ENCODE measurements around the gene RRAGC. TPM values are rescaled to one million over a fixed set of nuclear protein-coding genes. Genes with fewer than 3 reads are reported as not detected.
"Not testable (repeated sequence)": the region's sequence is repeated elsewhere in the genome, so short reads cannot be mapped to it uniquely, and the experiment has no call there.

The RRAGC gene
- total RNA-seq, 1 donor from 2014 or later: 13.3 TPM

DNA sequence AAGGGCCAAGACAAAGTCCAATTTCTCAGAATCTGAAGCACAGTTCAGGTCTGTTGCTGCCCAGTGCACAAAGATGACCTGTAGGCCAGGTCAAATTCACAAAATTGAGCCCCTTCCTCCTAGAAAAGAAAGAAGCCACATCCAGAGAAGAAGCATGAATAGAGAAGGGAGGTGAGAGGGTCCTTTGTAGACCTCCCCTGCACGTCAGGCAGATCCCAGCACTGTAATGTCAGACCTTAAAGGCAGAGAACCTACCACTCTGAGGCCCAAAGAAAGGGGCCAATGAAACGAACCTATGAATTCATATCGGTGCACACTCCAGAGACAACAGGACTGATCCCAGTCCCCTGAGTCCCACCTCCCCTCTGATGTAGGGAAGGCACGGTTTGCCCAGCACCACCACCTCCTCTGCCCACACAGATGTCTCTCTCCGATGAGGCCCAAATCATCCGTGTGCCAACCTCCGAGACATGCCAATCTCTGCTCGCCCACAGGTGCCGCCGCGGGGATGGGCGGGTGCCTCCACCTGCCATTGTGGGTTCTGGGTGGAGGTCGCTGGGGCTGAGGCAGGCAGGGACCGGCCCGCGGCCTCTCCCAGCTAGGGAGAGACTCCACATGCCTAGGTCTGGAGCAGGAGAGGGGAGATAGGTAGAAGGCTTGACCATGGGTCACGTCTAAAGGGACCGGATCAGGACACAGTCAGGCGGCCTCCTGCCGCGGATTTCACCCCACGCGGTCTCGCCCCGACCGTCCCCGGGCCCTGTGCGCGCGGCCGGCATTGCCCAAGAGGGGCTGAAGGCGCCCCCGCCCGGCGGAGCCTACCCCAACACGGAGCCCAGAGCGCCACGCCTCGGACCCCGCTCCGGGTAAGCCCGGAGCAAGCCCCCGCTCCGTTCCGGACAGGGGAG lies 42.1 kb downstream of the RRAGC start:
- no peak for DNase-seq (ENCODE audit: low read depth in 2 of 2)

DNA sequence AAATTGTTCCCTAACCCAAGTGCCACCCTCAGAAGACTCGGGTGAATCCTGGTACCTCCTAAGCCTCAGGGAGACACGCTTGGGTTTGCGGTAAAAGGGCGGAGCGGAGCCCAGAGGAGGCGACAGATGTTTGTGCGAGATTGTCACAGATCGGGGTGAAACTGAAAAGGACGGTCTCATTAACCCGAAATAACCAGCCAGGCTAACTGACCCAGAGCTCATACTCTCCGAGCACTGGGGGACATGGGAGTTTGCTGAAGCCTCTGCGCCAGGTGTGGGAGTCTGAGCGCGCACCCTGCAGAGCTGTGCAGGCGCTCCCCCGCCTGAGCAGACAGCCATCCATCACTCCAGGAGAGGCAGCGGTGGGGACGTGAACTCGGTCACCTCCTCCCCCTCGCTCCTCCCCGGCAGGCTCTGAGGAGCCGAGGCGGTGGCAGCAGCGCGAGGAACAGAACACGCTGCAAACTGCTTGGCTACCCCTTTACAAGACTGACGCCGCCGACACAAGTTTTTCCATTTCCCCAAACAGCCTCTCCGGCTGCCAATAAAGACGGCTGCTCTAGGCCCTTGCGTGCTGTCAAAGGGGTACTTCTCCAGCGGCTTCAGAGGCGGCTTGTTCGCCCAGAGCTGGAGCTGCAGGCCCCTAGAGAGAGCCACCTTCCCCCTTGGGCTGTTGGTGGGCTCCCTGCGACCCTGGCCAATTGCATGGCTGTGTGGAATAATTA lies 43.5 kb downstream of the RRAGC start:
- DNase-seq (ENCODE audit: low read depth in 2 of 2): no peak

DNA sequence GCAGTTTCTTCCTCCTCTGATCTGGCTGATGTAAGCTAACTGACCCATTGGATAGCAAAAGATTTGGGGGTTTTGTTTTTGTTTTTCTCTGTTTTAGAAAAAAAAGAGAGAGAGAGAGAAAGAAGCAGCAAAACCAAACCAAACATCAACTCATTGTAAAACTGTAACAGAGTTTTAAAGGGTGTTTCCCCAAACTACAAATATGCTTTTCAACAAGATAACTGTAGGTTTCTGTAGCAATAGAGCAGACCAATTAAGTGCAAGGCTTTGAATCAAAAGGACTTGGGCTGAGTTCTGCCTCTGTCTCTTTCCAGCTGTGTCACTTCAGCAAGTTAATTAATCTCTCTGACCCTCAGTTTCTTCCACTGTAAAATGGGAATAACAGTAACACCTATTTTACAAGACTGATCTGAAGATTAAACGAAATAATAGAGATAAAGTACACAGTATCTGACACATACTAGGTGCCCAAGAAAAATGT lies 44.5 kb downstream of the RRAGC start:
- DNase-seq (ENCODE audit: low read depth in 2 of 2): no peak

DNA sequence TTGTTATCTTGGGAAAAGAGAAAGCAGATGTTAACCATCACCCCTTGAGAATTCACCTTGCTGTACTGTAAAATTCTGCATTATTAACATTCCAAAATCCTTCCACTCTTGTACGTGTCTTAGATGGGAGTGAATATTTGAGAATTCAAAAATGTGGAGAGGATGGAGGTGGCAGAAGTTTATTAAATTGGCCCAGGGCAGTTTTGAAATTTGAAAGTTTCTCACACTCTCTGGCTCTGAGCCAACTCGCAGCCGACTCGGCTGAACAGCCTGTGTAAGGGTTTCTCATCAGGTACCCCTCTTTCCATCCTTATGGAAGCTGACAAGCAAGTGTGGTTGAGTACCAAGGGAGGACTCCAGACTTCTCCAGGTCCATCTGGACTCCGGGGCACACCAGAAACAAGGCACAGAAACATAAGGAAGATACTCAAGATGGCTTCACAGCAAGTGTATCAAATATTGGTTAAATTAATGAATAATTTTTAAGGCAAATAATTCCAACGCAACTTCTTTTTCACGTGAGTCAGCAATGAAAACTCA lies 45.1 kb downstream of the RRAGC start:
- DNase-seq (ENCODE audit: low read depth in 2 of 2): no peak

DNA sequence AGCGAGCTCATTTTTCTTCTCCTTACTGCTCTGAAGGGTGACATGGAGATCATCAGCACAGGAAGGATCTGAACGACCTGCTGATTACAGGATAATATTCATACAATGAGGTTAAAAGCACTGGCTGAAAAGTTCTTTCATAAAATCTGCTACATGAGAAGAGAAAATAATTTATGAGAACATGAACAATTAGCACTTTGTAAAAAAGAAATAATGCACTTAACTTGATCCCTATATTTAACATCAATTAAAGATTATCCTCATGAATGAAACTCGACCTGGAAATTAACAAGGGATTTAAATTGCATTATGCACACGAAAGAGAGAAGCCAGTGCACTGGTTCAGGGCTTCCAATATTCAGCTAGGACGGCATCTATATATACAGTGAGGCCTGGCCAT lies 46.6 kb downstream of the RRAGC start:
- no peak for DNase-seq (ENCODE audit: low read depth in 2 of 2)

DNA sequence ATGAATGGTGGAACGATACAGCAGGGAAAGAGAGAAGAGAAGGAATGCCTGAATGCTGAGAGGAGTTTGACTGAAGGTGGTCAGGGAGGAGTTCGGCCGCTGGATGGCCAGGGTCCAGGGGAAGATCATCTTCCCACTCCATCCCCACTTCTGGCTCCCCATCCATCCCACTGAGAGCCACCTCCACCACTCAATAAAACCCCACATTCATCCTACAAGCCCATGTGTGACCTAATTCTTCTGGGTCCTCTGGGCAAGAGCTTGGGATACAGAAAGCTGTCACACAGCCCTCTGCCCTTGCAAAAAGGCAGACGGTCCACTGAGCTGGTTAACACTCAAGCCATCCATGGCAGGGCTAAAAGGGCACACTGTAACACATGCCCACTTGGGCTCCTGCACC lies 48.1 kb downstream of the RRAGC start:
- DNase-seq (ENCODE audit: low read depth in 2 of 2): not testable (repeated sequence)

DNA sequence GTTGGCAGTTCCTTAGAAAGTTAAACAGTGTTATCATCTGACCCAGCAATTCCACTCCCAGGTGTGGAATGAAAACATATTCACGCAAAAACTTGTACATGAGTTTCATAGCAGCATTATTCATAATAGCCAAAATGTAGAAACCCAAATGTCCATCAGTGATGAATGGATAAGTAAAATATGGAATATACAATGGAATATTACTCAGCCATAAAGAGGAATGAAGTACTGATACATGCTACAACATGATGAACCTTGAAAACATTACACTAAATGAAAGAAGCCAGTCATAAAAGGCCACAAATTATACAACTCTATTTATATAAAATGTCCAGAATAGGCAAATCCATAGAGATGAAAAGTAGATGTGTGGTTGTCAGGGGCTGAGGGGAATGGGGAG lies 53.5 kb downstream of the RRAGC start:
- no peak for DNase-seq (ENCODE audit: low read depth in 2 of 2)

DNA sequence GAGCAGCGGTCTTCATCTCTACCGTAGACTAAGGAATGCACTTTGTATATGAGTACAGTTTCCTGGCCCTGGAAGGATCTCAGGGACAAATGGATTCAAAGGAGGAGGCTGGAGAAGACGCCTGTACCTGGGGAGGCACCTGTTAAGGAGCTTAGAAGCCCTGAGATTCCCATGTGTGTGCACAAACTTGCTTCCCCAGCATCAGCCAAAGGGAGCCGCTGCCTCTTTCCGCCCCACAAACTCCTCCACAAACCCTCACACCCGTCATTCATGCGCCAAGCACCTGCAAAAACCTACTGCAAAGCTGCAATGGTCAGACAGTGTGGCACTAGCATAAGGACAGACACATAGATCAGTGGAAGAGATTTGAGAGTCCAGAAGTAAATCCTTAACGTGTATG lies 54.5 kb downstream of the RRAGC start:
- no peak for DNase-seq (ENCODE audit: low read depth in 2 of 2)

DNA sequence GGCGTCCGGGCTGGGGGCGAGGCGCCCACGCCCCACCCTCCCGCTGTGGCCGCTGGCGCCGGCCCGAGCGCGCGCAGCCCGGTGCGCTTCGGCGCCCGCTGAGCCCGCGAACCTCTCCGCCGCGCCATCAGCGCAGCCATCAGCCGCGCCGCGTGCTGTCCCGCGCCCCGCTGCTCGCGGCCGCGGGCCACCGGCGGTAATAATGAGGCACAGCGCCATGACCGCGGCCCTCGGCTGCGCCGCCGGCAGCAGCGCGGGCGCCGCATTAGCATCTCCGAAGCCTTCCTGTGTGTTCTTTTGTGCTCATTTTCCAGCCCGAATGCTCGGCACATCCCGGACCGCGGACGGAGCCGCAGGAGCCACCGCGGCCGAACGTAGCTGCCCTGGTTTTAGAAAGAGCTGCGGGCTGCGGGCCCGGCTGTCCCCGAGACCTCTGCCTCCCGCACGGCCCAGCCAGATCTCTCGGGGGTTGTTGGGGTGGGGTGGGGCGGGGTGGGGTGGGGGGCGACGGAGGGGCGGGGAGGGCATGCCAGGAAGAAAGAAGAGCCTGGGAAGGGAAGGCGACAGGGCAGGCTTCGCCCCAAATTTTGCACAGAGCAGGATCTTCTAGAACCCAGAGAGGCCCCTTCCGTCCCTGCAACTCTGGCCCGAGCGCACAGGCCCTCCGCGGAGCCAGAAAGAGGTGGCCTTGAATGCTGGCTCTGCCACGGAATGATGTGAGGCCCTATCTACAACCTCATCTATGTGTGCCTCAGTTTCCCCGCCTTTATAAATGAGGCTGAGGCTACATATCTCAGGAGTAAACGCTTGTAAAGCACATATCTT lies 55.3 kb downstream of the RRAGC start:
- DNase-seq (ENCODE audit: low read depth in 2 of 2): peak; percentile 9 to 36

DNA sequence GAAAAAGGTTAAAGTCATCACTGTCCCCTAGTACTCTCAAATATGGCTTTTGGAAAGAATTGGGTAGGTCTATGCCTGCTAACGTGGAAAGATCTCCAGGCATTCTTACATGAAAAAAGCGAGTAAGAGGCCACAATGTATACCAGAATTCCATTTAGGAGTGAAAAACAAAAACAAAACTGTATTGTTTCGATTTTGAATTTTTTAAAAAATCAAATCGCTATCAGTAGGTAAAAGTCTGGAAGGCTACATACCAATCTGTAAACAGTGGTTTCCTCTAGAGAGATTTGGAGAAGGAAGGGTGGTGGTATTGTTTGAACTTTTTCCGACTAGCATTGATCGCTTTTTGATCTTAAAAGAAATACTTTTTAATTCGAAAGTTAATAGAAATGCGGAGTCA lies 55.9 kb downstream of the RRAGC start:
- peak in 1 of 2 donors; percentile 20 for DNase-seq (ENCODE audit: low read depth in 2 of 2)

DNA sequence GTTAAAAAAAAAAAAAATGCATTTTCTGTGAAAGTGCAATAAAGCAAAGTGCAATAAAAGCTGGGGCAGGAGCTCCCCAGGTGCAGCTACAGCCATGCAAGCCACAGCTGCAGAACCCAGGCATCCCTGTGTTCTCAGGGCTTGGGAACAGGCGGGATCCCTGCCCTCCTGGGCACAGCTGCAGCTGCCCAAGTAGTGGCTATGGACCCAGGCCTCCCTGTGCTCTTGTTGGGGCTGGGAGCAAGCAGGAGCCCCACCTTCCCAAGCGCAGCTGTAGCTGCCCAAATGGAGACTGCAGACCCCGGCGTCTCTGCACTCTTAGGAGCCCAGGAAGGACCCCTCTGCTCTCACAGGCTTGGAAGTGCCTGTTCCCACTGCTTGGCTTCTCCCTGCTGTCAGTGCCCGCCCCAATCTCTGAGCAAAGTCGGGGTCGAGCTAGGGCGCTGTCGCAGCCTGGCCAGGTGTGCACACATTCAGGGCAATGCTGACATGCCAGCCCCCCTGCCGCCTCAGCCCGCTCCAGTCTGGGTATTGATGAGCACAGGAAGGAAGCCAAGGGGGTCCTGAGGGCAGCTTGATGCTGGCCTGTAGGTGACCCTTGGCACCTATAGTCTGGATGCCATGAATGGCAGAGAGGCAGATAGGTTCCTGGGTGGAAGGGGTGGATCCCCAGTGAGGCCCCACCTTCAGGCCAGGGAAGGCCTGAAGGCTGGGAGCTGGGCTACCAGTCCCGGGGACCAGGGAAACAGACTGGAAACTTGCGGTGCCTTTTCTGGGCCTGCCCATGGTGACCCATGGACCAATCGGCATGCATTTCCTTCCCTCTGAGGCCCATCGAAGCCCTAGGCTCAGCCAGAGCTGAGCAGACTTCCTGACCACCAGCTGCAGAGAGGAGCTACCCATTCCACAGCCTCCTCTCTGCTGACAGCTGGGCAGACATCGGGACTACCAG lies 58.6 kb downstream of the RRAGC start:
- DNase-seq (ENCODE audit: low read depth in 2 of 2): no peak

DNA sequence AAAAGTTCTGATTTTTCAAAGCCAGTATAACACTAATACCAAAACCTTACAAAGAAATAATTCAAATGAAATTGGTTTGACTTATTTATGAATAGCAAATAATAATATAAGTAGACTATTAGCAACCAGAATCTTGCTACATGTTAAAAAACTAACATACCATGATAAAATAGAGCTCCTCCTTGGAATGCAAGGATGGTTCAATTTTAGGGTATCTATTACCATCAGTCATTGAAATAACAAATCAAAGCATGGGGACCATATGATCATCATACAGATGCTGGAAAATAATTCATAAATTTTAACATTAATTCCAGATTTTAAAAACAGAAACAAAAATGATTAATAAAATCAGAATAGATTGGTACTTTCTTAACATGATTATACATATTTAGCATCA lies 66.3 kb downstream of the RRAGC start:
- no peak for DNase-seq (ENCODE audit: low read depth in 2 of 2)

DNA sequence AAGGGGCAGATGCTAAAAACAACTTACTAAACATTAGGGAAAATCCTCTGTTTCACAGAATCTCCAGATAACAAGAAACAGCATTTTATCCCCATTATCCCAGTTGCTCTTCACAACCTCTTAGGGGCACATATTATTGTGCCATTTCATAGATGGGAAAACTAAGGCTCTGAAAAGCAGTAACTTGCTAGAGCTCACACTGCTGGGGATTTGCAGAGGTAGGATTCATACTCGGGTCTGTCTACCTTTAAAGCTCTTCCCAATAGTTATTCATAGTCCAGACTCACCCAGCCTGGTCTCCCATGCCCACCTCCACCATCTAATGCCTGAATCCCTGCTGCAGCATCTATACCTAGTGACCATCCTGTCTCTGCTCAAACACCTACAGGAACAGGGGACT lies 67.7 kb downstream of the RRAGC start:
- DNase-seq (ENCODE audit: low read depth in 2 of 2): no peak

DNA sequence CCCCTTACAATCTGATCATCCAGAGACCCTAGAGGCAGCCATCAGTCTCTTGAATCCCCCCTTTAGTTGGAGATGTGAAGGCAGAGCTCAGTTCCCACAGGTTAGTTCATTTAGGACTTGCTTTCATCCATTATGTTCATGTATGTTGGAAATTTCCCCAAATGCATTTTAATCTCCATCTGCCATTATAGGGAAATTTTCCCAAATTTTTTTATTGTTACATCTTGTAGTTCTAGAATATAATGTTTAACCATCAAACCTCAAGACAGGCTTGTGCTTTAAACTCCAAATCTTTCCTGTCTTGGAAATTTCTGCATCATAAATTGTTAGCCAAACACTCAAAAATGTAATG lies 68.4 kb downstream of the RRAGC start:
- DNase-seq (ENCODE audit: low read depth in 2 of 2): no peak

DNA sequence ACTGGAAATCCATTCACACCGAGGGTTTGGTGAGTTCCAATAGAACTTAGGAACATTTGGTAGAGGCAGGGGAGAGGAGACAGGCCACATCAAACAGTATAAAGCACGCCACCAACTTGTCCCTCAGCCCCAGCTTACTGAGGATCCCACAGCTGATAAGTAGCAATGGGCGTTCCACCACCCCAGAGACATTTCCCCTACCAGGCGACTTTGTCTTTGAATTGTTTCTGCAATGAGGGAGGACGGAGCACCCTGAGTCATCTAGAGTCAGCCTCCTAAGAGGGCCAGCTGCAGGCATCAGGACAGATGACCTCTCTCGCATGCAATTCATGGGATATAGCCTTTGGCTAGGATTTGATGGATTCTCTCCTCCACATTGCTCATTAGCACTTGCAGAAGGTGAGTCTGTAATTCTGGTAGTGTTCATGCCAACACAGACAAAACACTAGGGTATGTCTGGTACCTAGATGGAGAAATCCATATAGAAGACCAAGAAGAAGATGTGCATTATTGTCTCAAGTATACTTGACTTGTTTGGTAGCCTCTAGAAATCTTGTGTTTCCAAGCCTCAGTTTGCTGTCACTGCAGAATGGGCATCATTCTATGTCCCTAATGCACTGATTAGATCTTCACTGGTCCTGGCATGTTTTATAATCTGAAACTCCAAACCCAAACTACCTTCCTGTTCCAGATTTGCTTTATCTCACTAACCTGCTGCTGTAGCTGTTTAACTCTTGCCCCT lies 69.0 kb downstream of the RRAGC start:
- DNase-seq (ENCODE audit: low read depth in 2 of 2): no peak

DNA sequence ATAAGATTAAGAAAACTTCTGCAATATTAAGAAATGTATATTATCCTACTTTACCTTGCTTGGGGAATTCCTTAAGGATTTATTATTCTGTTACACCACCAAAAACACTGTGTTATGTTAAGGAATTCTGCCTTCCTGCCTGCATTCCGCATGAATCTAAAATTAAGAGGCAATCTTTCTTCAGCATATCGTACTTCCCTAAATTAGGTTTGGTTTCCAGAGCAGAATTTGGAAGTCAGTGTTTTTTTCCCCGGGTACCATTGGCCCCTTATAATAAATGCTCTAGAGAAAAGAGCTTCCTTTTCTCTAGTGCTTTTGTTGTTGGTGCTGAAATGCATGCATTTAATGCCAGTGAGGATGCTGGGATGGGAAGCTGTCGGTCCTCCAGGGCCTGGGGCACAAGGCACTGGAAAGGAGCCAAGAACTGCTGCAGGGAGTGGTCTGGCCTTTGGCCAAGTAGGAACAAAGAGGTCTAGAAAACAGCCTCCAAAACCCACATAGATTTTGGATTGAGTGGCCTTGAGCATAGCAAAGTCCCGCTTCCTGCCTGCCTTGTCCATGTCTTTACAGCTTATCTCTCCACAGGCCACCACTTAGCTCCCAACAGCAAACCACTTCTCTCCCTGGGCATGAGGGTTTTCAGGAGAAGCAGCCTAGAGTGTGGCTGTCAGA lies 69.9 kb downstream of the RRAGC start:
- DNase-seq (ENCODE audit: low read depth in 2 of 2): no peak

DNA sequence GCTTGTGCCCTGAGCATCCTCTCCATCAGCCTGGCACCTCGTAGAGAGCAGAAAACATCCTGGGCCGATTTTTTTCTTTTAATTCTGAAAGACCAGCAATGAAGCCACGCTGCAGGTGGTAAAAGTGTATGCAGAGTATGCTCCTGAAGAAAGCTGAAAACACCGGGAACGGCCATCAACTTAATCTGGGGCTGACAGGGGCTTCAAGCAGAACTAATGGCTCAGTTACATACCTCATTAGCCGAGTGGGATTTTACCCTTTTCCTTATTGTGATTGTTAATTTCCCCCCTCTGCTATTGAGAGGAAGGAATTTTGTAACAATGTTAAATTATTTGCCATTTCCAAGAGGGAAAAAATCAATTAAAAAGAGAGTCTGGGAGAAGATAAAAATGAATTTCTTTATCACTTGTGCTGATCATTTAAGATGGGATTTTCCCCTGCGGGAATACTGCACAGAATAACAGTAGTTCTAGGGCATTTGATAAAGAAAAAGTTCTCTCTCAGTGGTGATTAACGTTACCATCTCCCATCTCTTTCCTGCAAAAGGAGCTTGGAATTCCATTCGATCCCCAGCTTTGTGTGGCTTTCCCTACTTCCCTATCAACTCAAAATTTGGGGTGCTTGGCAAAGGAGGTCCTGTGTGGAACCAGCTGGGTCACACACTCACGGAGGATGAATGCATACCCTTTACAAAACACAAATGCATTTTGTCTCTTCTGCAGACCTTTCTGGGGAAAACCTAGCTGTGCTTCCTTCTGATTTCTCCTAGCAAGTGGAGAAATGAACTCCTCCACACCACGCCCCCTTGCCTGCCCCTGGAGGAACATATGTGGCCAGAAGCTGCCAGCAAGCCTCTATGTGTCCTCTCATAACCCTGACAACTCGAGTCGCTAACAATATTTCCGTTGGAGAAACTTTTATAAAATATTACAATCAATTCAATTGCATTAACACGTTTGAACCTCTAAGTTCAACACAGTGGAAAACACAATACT lies 70.9 kb downstream of the RRAGC start:
- no peak for DNase-seq (ENCODE audit: low read depth in 2 of 2)

Data from lung microvascular endothelial cell (primary cell).